GM12892 (cell line): ENCODE results near the gene WDR7.

Source experiments
- POLR2A ChIP-seq: IDR thresholded peaks from 2 replicates; pipeline ENCODE4 v1.6.1; 2011; ENCODE audit warnings: low read depth, low read length, control low read depth
- POLR2AphosphoS5 ChIP-seq: IDR thresholded peaks from 2 replicates; pipeline ENCODE4 v1.6.1; 2011; ENCODE audit warnings: low read depth, low read length, control low read depth

- TF ChIP-seq POLR2A = no peak
- no peak for TF ChIP-seq POLR2AphosphoS5
These were observed 392.1 kb downstream of the WDR7 start for GRCh38 chr18:57043241-57043640.
